ENCODE results near the gene PLEKHD1. TPM values are rescaled to one million over a fixed set of nuclear protein-coding genes. Genes with fewer than 3 reads are reported as not detected.

Gene PLEKHD1
- total and polyA plus RNA-seq, 9 donors: under 0.01 to 0.15 (median 0.08) TPM; not detected in 3

DNA sequence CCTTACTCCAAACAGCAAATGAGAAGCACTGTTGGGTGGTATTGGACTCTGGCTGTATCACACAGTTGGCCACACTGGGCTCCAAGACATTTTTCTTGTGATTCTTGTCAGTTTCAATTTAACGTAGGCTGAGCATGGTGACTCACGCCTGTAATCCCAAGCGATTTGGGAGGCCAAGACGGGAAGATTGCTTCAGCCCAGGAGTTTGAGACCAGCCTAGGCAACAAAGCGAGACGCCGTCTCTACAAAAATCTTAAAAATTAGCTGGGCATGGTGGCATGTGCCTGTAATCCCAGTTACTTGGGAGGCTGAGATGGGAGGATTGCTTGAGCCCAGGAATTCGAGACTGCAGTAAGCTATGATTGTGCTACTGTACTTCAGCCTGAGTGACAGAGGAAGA lies 35.3 kb upstream of the PLEKHD1 start:
- no peaks in the 10 kb centered on the region for H3K36me3 ChIP-seq
- H3K27ac ChIP-seq: no peak overlapping the region
- H3K27me3 ChIP-seq: no peaks in the 10 kb centered on the region
- no peak overlapping the region for H3K4me3 ChIP-seq
- intact Hi-C loops (cut with DNase I): no loop called here
- TF ChIP-seq POLR2A (IDR thresholded peaks at IDR 0.05): no peak
- no peak for TF ChIP-seq EP300 (IDR thresholded peaks at IDR 0.05)
- TF ChIP-seq, protein P1, sequence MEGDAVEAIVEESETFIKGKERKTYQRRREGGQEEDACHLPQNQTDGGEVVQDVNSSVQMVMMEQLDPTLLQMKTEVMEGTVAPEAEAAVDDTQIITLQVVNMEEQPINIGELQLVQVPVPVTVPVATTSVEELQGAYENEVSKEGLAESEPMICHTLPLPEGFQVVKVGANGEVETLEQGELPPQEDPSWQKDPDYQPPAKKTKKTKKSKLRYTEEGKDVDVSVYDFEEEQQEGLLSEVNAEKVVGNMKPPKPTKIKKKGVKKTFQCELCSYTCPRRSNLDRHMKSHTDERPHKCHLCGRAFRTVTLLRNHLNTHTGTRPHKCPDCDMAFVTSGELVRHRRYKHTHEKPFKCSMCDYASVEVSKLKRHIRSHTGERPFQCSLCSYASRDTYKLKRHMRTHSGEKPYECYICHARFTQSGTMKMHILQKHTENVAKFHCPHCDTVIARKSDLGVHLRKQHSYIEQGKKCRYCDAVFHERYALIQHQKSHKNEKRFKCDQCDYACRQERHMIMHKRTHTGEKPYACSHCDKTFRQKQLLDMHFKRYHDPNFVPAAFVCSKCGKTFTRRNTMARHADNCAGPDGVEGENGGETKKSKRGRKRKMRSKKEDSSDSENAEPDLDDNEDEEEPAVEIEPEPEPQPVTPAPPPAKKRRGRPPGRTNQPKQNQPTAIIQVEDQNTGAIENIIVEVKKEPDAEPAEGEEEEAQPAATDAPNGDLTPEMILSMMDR (IDR thresholded peaks at IDR 0.05): no peak
- H3K9me3 ChIP-seq: no peaks in the 10 kb centered on the region
- WGBS, 3 donors: 97 to 98% (median 97%) methylated on average over 8 of the region's 8 CpGs
- DNase-seq: no peak
- H3K4me1 ChIP-seq (ENCODE audit: insufficient read depth): no peaks in the 10 kb centered on the region

DNA sequence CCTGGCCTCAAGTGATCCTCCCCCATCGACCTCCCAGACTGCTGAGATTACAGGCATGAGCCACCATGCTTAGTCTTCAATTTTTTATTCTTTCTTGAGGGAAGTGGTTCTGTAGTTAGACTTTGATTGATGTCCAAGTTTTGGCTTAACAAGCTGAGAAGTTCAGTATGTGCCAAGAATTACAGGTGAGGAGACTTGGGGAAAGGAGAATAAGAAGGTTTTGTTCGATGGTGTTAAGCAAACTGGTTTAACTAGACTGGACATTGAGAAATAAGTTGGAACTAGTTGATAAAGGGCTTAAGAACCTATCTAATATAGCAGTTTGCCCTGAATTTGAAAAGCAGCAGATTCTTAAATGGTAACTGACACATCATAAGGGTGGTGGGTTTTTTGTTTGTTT lies 32.6 kb upstream of the PLEKHD1 start:
- H3K9me3 ChIP-seq: no peaks in the 10 kb centered on the region
- TF ChIP-seq EP300 (IDR thresholded peaks at IDR 0.05) (no peak), POLR2A (IDR thresholded peaks at IDR 0.05) (no peak)
- TF ChIP-seq, protein P1 (IDR thresholded peaks at IDR 0.05): no peak
- no peak overlapping the region for H3K27ac ChIP-seq
- intact Hi-C loops (cut with DNase I): no loop called here
- H3K36me3 ChIP-seq: no peaks in the 10 kb centered on the region
- DNase-seq: no peak
- no peaks in the 10 kb centered on the region for H3K4me1 ChIP-seq (ENCODE audit: insufficient read depth)
- no peaks in the 10 kb centered on the region for H3K27me3 ChIP-seq
- WGBS, 3 donors: 89 to 95% (median 93%) methylated on average over 2 of the region's 2 CpGs
- no peak overlapping the region for H3K4me3 ChIP-seq

DNA sequence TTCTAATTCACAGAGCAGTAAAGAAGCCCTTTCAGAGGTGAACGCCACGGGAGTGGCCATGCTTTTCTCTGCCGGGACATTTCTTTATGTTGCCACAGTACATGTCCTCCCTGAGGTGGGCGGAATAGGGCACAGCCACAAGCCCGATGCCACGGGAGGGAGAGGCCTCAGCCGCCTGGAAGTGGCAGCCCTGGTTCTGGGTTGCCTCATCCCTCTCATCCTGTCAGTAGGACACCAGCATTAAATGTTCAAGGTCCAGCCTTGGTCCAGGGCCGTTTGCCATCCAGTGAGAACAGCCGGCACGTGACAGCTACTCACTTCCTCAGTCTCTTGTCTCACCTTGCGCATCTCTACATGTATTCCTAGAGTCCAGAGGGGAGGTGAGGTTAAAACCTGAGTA lies 26.2 kb upstream of the PLEKHD1 start:
- H3K36me3 ChIP-seq: no peaks in the 10 kb centered on the region
- no peak overlapping the region for H3K27ac ChIP-seq

DNA sequence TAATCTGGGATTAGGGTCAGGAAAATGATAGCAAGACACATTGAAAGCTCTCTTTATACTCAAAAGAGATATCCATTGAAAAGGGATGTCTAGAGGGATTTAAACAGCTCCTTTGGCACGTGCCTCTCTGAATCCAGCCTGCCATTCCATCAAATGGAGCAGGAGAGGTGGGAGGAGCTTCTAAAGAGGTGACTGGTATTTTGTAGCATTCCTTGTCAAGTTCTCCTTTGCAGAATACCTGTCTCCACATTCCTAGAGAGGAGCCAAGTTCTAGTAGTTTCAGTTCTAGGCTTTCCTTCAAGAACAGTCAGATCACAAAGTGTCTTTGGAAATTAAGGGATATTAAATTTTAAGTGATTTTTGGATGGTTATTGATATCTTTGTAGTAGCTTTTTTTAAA lies 25.4 kb upstream of the PLEKHD1 start:
- intact Hi-C loops (cut with DNase I): loop anchor here in 1 of 4 donors (5.0 kb wide), 1 partner anchor 217 kb away; no protein-coding TSS in a partner anchor
- Histone ChIP-seq H3K4me3 (no peak overlapping the region), H3K9me3 (no peaks in the 10 kb centered on the region), H3K27me3 (no peaks in the 10 kb centered on the region), H3K36me3 (no peaks in the 10 kb centered on the region), H3K27ac (no peak overlapping the region), H3K4me1 (ENCODE audit: insufficient read depth) (no peaks in the 10 kb centered on the region)
- 60 to 76% (median 63%) methylated on average over 1 of the region's 1 CpG for WGBS, 3 donors
- no peak for DNase-seq
- TF ChIP-seq, protein P1 (IDR thresholded peaks at IDR 0.05): no peak
- TF ChIP-seq EP300 (IDR thresholded peaks at IDR 0.05): no peak
- no peak for TF ChIP-seq POLR2A (IDR thresholded peaks at IDR 0.05)

More for the DNA sequence above, 26.2 kb upstream of the PLEKHD1 start:
- intact Hi-C loops (cut with DNase I): loop anchor here in 1 of 4 donors (5.0 kb wide), 1 partner anchor 216 kb away; no protein-coding TSS in a partner anchor
- WGBS, 3 donors: 81 to 83% (median 83%) methylated on average over 11 of the region's 11 CpGs
- TF ChIP-seq EP300 (IDR thresholded peaks at IDR 0.05) (no peak), POLR2A (IDR thresholded peaks at IDR 0.05) (no peak)
- TF ChIP-seq, protein P1 (IDR thresholded peaks at IDR 0.05): no peak
- DNase-seq: no peak
- H3K4me1 ChIP-seq (ENCODE audit: insufficient read depth): no peaks in the 10 kb centered on the region
- H3K4me3 ChIP-seq: no peak overlapping the region
- H3K27me3 ChIP-seq: no peaks in the 10 kb centered on the region
- no peaks in the 10 kb centered on the region for H3K9me3 ChIP-seq

Measured in ovary (tissue), 9 donors.